Gastrocnemius medialis (tissue), 4 donors: ENCODE data around the gene C9orf85.
"Not testable (repeated sequence)": the region's sequence is repeated elsewhere in the genome, so short reads cannot be mapped to it uniquely, and the experiment has no call there.

ENCODE experiments used
- POLR2A ChIP-seq, 2 donors: fragments of 450-650 bp; IDR thresholded peaks; one replicate each; pipeline ENCODE4 v1.6.1; 2017; ENCODE audit warnings: antibody characterized with exemption in 2 of 2, mild to moderate bottlenecking in 2 of 2, moderate library complexity in 2 of 2
- TF ChIP-seq, protein P1 (sequence below), 5 experiments: fragments of 450-650 bp in 3 of 5; fragments of 200-600 bp in 2 of 5; sonication (generic) in 2 of 5; IDR thresholded peaks in 4 of 5; conservative IDR thresholded peaks in 1 of 5; 1 replicate in 4 of 5; 2 replicates in 1 of 5; pipeline ENCODE4 v1.5.1; 2016 to 2019; ENCODE audit warnings: antibody characterized with exemption in 5 of 5, mild to moderate bottlenecking in 3 of 5, moderate library complexity in 3 of 5

DNA sequence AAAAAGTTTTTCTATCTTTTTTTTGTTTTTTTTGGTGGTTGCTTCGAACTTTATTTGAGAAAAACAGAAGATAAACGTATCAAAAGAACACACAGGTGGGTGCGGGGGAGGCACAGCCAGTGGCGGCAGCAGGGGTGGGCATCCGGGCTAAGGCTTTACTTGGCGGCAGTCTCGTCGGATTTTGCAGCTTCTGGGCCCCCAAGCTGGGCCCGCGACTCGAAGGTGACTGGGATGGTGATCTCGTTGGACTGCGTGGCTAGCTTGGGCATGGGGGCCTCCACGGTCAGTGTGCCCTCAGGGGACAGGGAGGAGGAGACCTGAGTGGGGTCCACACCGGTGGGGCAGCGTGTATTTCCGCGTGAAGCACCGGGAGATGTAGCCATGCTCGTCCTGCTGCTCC, 96.3 kb downstream of the C9orf85 start:
- TF ChIP-seq POLR2A (IDR thresholded peaks at IDR 0.05), result not testable (repeated sequence)
- TF ChIP-seq, protein P1, sequence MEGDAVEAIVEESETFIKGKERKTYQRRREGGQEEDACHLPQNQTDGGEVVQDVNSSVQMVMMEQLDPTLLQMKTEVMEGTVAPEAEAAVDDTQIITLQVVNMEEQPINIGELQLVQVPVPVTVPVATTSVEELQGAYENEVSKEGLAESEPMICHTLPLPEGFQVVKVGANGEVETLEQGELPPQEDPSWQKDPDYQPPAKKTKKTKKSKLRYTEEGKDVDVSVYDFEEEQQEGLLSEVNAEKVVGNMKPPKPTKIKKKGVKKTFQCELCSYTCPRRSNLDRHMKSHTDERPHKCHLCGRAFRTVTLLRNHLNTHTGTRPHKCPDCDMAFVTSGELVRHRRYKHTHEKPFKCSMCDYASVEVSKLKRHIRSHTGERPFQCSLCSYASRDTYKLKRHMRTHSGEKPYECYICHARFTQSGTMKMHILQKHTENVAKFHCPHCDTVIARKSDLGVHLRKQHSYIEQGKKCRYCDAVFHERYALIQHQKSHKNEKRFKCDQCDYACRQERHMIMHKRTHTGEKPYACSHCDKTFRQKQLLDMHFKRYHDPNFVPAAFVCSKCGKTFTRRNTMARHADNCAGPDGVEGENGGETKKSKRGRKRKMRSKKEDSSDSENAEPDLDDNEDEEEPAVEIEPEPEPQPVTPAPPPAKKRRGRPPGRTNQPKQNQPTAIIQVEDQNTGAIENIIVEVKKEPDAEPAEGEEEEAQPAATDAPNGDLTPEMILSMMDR (IDR thresholded peaks at IDR 0.05 in 4 of 5, conservative IDR thresholded peaks at IDR 0.05 in 1 of 5), result not testable (repeated sequence)
